SK-N-MC (cell line): ENCODE results near the gene WDR72.

Experiments used
- FOXP2 ChIP-seq: optimal IDR thresholded peaks from 2 replicates; pipeline ENCODE3; 2011; ENCODE audit warnings: mild to moderate bottlenecking, moderate library complexity; ENCODE audit not compliant: insufficient read depth; ENCODE audit errors: extremely low read length, control extremely low read depth
- POLR2AphosphoS5 ChIP-seq: IDR thresholded peaks from 2 replicates; pipeline ENCODE4 v1.6.1; 2012; ENCODE audit warnings: mild to moderate bottlenecking, low read depth, low read length, borderline replicate concordance

GRCh38 chr15:53625260-53625659 lies 134.2 kb downstream of the WDR72 start:
- TF ChIP-seq POLR2AphosphoS5 (no peak), FOXP2 (no peak)
